Activated T-cell treated with anti-CD3 and anti-CD28 coated beads, Interleukin-2, amount 50 U/mL, for 48 hours (primary cell): ENCODE data around the gene HEY2.
A peak's percentile ranks its signal among the peaks of the same experiment; 100 is the strongest.
"Not testable (repeated sequence)": the region's sequence is repeated elsewhere in the genome, so short reads cannot be mapped to it uniquely, and the experiment has no call there.

Source experiments
- DNase-seq, 2 experiments: peaks; one replicate each; pipeline ENCODE4 v3.0.0-alpha.2; 2020

The HEY2 gene

DNA sequence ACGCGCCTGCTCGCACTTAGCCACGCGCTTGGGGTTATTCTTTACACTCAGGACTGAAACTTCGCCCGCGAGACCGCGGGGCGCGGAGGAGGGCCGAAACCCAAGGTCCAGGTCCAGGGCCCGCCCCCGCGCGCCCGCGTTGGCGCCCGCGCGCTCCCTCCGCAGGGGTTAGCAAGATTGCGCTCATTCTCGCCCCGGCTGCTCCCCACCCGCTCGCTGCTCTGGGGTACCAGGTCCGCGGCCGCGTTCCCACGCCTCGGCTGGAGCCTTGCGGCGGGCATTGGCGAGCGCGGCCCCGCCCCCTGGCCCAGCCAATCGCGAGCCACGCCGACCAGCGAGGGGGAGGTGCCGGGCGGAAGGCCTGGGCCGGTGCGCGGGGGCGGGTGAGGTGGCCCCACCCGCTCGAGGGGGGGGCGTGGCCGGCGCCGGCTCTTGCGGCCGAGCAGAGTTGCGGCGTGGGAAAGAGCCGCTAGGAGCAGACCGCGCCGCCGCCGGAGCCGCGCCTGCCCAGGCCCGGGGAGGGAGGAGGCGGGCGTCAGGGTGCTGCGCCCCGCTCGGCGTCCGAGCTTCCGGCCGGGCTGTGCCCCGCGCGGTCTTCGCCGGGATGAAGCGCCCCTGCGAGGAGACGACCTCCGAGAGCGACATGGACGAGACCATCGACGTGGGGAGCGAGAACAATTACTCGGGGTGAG, at the start of gene HEY2:
Gene HEY2, plus strand, starts transcription at position 460 of the 692 bp plus-strand sequence. Its CDS starts 145 bp downstream, at position 605.
- DNase-seq: peak; percentile 86 to 90

DNA sequence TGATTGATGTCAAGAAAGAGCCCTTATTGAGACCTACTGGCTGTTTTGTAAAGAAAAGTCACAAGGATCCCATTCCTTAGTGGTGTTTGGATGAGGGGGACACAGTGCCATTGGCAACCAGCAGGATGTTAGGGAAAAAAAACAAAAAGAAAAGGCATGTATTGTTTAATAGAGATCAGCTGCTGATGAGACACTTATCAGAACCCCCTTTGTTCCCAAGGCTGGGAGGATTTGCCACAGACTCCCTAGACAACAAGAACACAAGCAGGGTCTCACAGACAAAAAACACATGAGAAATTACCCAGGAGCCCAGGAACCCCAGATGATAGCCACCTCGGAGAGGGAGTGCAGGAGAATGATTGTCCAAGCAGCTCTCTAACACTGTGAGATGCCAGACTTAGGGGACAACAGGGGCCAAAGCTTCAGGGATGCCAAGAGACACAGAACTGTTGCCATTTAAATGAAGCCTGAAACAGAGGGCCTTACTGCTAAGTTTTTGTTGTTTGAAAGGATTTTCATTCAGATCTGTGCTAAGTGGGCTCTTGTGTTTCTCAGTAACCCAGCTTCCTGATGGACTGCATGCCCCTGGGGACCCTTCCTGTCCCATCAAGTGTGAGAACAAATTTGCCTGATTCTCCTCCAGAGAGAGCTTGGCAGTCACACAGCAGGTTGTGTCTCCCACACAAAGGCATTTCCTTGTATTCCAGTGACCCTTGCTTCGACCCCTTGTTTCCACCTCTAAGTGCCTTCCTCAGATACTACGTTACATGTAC, 48.7 kb upstream of the HEY2 start:
- no peak for DNase-seq

DNA sequence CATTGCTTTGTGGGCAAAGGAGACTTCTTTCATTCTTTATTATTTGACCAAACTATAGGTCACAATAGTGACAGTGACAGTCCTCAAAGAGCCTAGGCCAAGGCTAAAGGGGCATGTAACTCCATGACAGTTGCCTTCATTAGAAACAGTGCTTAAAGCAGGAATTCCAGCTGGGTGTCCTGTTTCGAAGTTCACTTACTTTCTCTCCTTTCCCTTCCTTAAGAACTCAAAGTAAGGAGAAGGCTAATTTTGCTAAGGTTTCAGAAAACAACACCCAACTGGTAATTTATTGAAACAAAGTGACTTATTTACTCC, 48.1 kb upstream of the HEY2 start:
- DNase-seq: no peak

DNA sequence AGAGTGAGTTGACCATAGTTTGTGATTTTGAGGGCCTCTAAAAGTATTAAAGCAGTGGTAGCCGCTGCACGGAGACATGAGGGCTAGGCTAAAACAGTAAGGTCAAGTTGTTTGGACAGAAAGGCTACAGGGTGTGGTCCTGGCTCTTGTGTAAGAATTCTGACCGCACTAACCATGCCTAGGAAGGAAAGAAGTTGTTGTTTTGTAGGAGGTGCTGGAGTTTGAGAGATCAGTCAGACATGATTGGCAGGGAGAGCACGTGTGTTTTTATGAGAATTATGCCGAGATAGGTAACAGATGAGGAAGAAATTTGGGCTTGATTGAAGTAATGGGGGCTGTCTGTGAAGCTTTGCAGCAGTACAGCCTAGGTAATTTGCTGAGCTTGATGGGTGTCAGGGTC, 45.5 kb upstream of the HEY2 start:
- not testable (repeated sequence) for DNase-seq

DNA sequence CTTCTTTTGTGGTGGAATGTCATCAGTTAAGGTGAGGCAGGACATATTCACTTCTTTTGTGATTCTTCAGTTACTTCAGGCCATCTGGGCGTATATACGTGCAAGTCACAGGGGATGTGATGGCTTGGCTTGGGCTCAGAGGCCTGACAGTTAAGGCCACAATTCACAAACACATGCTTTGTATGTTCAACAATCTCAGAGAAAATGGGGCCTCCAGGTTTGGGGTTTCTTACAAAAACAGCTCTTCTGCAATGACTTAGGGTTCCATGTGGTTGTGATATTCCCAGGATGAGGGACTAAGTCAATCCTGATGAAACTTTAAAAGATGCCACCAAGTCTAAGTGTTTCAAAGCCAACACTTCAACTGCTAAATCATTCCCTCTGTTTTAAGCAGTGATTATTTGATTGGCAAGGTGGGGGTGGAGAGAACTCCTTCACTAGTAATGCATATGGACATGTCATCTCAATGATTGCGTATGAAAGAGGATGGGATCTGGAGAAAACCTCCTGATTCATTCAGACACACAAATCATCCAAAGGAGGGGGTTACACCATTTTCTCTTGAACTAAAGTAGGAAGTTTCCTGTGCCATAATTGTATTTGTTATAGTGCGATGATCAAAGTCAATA, 41.7 kb upstream of the HEY2 start:
- DNase-seq: no peak

DNA sequence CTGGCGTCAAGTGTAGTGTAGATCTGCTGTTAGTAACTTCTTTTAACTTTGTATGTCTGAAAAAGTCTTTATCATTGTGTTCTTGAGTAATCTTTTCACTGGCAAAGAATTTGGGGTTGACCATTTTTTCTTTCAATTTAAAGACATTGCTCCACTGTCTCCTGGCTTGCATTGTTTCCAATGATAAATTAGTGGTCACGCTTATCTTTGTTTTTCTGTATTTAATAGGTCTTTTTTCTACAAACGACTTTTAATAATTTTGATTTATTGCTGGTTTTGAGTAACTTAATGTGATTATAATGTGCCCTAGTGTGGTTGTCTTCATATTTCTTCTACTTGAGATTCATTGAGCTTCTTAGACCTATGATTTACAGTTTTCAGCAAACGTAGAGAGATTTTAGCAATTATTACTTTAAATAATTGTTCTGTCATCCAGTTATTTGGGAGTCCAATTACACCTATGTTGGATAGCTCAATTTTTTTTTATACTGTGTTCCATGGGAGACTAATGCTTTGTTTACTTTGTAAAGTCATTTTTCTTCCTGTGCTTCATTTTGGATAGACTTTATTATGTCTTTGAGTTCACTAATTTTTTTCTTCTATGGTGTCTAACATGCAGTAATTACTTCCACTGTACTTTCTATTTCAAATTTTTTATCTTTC, 38.3 kb upstream of the HEY2 start:
- DNase-seq: no peak

DNA sequence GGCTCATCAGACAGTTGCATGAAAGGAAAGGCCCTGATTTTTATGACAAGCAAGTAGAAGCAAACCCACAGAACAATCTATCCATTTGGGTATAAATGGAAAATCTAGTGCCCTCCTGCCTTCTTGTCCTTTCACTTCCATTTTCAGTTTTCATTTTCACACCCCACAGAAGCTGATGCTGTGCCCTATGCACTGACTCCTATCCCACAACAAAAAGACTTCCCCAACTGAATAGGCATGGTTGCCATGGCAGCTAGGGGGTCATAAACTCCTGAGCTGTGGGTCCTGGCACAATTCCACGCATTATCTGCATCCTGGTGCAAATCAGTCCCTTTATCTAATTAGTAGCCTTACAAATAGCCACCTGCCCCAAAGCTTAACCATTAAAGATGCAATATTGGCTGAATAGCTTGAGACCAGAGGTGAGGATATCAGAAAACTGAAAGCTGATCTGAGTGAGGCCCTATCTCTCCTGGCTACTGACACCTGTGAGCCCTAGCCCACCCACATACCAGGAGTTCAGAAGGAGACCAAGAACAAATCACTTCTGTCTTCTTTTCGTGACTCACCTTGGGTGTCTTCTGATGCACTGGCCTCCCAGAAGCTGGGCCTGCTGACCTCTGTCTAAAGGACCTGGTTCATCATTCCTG, 34.9 kb upstream of the HEY2 start:
- DNase-seq: peak in 1 of 2 experiments; percentile 18

DNA sequence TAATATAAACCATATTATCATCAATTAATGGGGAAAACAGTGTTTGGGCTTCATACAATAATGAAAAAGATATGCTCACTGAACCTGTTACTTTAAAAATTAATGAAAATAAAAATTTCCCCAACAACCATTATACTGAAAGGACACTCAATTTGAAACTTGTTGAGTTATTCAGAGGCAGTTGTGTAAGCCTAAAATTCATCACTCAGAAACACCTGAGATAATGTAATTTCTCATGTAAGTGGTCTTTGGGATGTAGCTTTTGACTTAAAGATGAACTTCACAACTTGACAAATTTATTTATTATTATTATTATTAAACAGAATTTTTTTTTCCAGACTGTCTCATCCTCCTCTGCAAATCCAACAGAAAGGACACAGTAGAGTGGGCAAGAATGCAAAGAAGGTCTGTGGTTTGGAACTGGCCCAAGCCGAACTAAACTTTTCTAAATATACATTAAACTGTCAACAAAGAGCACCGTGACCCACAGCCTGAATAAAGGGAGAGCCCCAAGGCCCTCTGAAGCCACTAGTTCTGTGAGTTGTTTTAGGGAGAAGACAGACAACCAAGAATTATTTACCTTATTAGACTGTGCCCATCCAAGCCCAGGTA, 32.2 kb upstream of the HEY2 start:
- DNase-seq: no peak

DNA sequence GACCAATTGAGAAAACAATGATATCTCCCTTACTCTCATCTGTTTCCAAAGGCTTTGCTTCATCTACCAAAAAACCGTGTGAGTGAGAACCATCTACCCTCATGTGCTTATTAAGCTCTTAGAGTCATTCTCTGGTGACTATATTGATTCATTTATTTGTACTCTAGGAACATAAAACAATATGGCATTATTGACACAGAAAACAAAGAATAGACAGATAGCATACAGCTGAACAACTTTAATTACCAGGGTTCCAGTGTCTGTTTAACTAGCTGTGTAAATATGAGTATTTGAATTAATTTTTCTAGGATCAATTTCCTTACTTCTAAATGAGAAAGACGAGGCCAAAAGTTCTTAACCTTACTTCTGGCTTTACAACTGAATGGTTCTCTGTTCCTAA, 31.3 kb upstream of the HEY2 start:
- DNase-seq: no peak

DNA sequence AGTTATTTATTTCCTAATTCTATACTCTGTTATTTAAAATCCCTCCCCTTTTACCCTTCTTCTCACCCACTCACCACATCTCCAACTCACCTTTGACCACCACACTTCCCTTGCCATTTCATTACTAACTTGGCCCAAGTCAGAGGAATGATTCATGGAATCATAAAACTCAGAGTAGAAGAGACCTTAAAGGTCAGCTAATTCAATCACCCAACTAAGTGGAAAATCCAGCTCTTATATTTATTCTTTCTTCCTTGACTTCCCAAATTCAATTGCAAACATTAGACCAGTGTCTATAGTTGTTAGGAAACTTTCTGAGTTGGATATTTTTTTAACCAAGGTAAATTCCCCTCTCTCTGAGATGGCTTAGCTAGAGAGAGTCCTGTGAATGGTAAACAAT, 26.5 kb upstream of the HEY2 start:
- no peak for DNase-seq

DNA sequence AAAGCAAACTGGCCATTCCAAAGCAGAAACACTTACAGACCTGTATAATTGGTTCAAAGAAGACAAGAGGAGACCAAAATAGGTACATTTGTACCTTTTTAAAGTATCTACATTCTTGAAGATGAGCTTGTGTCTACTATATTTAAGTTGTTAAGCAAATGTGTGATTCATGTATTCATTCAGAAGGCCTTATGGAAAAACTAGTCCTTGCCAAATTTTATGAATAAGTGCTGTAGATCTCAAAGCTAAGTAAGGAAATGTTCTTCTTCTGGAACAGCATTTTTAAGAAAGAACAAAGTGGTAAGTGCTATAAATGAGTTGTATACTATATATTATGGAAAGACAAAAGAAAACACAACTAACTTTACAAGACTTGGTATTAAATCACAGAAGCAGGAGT, 22.2 kb upstream of the HEY2 start:
- DNase-seq: no peak

DNA sequence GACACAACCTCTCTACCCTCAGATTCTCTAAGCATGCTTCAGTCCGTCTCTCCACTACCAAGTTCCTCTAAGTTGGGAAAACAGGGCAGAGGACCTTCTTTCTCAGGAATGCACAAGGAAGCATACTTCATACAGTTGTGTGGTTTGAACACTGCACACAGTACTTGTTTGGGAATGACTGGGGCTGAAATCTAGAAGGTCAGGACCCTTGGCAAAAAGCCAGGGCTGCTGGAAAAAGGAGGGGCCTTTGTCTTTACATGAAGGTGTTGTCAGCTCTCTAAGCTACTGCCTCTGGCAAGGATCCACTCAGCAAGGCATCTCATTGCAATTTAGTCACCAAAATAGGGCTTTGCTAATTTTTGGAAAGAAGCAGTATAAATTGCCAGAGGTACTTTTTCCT, 20.7 kb upstream of the HEY2 start:
- no peak for DNase-seq

DNA sequence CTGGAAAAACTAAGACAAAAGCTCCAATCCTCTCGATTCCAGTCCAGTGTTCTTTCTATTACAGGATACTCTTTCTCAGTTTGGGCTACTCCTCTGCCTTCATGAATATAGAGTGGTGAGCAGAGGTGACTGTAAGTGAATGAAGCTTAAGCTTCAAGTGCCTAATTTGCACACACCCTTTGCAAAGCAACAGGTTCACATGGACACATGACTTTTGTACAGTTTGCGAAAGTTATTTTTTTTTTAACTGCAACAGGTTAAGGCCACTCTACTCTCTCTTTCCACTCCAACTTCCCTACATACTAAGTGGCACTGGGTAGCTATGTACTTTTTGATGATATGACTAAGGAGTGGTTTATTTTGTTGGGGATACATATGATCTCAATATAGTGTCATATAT, 19.4 kb upstream of the HEY2 start:
- DNase-seq: no peak

DNA sequence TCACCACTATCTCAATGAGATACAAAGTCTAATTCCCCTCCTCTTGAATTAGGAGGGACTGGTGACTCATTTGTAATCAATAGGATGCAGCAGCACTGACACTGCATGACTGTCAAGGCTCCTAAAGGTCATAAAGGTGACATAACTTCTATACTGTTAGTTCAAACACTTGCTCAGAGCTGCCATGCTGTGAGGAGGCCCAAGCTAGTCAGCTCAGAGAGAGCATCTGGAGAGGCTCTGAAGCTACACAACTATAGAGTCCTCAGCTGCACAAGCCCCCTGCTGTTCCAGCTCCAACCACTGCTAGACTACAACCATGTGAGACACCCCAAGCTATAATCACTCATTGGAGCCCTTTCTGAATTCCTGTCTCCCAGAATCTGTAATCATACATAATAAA, 17.0 kb upstream of the HEY2 start:
- no peak for DNase-seq

DNA sequence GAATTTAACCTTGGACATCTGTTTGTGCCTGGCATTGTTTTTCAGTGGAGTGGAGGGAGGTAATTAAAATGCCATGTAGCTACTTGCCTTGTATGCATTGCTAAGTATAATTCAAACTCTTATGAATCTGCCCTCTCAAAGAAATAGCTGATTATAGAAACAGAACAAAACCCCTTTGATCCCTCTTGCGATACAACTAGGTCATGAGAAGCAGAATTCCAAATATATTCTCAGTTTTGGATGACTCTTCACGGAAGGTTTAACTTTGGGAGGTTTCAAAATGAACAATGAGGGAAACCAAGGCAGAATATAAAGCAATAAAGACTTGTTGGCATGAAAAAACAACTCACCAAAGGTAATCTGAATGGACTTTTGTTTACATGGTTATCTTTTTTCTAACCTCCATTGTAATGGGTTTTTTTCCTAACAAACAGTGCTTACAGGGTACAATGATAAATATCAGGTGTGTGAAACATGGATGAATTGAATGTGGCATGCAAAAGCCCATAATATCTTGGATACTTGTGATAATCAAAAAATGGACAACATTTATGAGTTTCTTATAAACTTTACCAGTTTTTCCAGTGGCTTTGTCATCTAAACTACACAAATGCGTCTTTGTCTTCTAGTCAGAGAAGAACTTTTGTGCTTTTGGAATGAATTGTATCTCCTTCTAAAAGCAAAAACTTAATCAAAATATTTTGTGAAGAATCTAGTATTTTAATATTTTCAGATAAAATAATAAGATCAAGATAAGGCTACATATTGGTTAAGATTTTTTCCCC, 15.7 kb upstream of the HEY2 start:
- no peak for DNase-seq

DNA sequence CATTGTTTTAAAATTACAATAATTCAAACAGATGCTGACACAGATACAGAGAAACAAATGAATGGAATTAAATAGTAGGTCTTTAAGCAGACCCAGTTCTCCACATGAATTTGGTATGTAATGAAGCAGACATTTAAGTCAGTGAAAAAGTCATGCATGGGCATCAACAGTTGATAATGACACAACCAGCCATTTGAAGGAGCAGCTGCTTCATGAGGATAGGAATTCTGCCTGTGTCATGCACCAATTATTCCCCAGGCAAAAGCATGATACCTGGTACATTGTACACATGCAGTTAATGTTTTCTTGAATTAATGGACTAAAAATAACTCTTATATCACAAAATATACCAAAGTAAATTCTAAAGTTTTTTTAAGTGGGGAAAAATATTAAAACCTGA, 11.2 kb upstream of the HEY2 start:
- DNase-seq: no peak

DNA sequence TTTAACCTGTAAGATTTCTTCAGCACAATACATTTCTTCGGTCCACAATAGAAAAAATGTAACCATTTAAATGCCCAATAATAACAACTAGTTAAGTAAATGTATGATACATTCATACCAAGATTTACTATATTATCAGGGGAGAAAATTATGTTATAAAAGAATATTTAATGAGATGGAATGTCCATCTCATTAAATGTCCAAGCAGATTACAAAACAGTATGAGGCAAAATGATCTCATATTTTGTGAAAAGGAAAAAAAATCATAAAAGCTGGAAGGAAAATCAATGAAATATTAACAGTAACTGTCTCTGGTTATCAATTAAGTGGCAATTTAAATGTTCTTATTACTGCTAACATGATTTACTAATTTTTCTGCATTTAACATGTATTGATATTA, 10.1 kb upstream of the HEY2 start:
- no peak for DNase-seq

DNA sequence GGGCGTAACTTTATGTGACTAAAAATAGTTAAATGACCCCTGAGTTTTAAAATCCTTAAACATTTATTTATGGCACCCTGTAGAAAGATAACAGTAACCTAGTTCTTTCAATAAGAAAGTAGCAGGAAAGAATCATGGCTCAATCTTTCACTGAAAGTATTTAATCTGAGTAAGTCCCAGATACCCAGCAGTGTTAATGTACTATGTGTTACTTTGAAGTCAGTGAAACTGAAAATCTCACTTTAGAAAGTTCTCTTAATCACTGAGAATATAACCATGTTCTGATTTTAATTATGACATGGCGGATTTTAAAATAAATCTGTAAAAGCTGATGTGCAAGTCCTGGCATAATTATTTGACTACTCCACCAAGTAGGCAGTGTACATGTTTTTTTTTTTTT, 8.1 kb upstream of the HEY2 start:
- no peak for DNase-seq

DNA sequence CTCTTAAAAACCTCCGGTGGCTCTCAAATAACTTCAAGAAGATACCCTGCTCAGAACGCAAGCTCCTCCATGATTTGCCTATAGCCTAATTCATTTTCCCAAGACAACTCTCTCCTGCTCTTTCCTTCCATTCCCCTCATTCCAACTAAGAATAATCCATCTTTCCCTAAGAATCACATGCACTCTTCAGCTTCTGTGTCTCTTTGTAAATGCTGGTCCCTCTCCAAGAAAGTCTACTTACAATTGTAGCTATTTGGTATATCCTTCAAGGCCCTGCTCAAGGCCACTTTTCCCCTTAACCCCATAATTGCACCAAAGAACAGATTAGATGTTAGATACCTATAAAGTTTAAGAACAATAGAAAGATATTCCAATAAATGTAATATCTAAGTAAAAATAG, 7.4 kb upstream of the HEY2 start:
- no peak for DNase-seq

DNA sequence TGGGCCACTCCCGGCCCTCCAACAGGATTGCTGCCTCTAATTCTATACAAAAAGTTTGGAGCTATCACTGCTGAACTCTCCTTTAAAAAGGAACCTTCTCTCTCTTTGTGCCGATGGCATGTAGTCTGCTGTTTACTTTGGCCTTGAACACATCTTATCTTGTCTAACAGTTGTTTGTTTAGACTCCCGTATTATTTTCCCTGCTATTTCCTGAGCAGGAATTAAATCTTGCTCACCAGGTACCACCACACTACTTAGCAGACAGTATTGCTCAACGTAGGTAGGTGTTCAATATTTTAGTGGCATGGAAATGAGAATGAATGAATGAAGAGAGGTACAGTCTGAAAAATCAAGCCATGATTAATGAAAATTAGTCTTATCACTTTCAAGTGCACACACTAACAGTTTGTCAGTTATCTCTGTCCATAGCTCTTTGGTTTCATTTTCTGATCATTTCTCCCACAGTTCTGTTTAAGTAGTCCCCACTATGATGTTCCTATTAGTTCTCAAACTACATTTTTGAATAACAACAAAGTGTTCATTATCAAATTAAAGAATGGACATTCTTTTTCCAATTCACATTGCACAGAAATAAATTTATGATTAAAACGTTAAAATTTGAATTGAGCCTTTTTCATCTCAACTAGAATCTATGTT, 6.8 kb upstream of the HEY2 start:
- DNase-seq: no peak

DNA sequence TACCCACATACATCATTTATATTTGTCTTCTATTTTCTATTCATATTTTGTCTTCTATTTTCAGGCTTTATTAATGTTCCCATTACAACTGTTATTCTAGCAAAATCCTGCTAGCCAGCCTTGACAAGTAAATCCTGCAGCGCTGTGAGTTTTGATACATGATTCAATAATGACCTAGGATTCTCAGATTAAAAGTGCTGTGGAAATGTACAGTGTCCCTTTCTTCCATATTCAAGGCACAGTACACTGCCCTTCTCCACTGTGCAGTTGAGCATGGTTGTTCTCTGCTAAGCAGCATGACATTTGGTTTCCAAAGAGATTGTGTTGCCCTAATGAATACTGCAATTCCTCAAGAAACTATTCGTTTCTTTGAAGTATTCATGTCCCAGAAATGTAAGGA, 5.8 kb upstream of the HEY2 start:
- no peak for DNase-seq
